KMS-11 (cell line): ENCODE data around the gene CCDC68.

Source experiments
- H2AFZ ChIP-seq: fragments of 200-600 bp; sonication (generic); 2 replicates; pipeline ENCODE4 v1.6.1; 2016; ENCODE audit warnings: antibody characterized with exemption, mixed run types, low read depth
- H3K27ac ChIP-seq: fragments of 200-600 bp; sonication (generic); 2 replicates; pipeline ENCODE4 v1.6.1; 2016; ENCODE audit warnings: mild to moderate bottlenecking, mixed run types
- H3K27me3 ChIP-seq: fragments of 200-600 bp; sonication (generic); 2 replicates; pipeline ENCODE4 v1.6.1; 2017; ENCODE audit warnings: mild to moderate bottlenecking, low read depth, mixed run types, moderate library complexity; ENCODE audit not compliant: insufficient read depth
- H3K36me3 ChIP-seq: fragments of 200-600 bp; sonication (generic); 2 replicates; pipeline ENCODE4 v1.6.1; 2017; ENCODE audit warnings: mild to moderate bottlenecking, mixed run types; ENCODE audit not compliant: insufficient read depth
- H3K4me1 ChIP-seq: fragments of 200-600 bp; sonication (generic); 2 replicates; pipeline ENCODE4 v1.6.1; 2016; ENCODE audit warnings: mild to moderate bottlenecking, low read depth, mixed run types; ENCODE audit not compliant: poor library complexity, severe bottlenecking
- H3K4me2 ChIP-seq: fragments of 200-600 bp; sonication (generic); 2 replicates; pipeline ENCODE4 v1.7.0; 2016; ENCODE audit warnings: mild to moderate bottlenecking, mixed run types
- H3K4me3 ChIP-seq: fragments of 200-600 bp; sonication (generic); IDR thresholded peaks from 2 replicates; pipeline ENCODE4 v1.6.1; 2017; ENCODE audit warnings: low read depth, low read length, mixed read lengths; ENCODE audit not compliant: insufficient read depth
- H3K79me2 ChIP-seq: fragments of 200-600 bp; sonication (generic); 2 replicates; pipeline ENCODE4 v1.6.1; 2016; ENCODE audit warnings: low read depth, mixed run types; ENCODE audit not compliant: insufficient read depth
- H3K9ac ChIP-seq: fragments of 200-600 bp; sonication (generic); 2 replicates; pipeline ENCODE4 v1.6.1; 2016; ENCODE audit warnings: mild to moderate bottlenecking, mixed run types
- H4K20me1 ChIP-seq: fragments of 200-600 bp; sonication (generic); 2 replicates; pipeline ENCODE4 v1.6.1; 2016; ENCODE audit warnings: mild to moderate bottlenecking, mixed run types; ENCODE audit not compliant: insufficient read depth
- CTCF ChIP-seq: fragments of 200-600 bp; sonication (generic); conservative IDR thresholded peaks from 2 replicates; pipeline ENCODE4 v1.6.1; 2017; ENCODE audit warnings: low read depth, mild to moderate bottlenecking, antibody characterized with exemption, low read length, moderate library complexity, mixed read lengths

The CCDC68 gene

GRCh38 chr18:55001394-55002024 lies 42.2 kb upstream of the CCDC68 start:
- no peak overlapping the region for H3K4me2 ChIP-seq
- TF ChIP-seq CTCF = no peak
- H3K79me2 ChIP-seq = no peaks in the 10 kb centered on the region
- H3K9ac ChIP-seq = no peak overlapping the region
- H3K4me3 ChIP-seq = no peak overlapping the region
- H4K20me1 ChIP-seq = no peaks in the 10 kb centered on the region
- H3K4me1 ChIP-seq = no peaks in the 10 kb centered on the region
- no peaks in the 10 kb centered on the region for H3K27me3 ChIP-seq
- no peaks in the 10 kb centered on the region for H3K36me3 ChIP-seq
- no peak overlapping the region for H3K27ac ChIP-seq
- H2AFZ ChIP-seq = no peak overlapping the region

DNA sequence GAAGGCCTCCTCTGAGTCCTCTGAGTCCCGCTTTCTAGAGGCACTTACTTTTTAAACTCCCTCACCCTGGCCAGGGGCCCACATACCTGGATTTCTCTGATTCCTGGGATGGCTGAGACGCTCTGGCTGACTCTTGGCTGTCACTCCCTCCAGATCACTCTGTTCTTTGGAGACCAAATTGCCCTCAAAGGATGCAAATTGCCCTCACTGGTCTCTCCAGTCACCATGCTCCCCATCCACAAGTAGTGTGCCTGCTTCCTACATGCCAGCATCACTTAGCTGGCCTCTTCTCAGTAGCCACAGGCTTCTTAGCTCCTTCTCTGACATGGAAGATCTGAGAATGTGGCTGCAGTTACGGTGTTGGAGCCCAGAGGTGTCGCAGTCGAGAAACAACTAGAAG lies 41.3 kb upstream of the CCDC68 start:
- Histone ChIP-seq H3K27ac (no peak overlapping the region), H3K36me3 (no peaks in the 10 kb centered on the region), H3K9ac (no peak overlapping the region), H3K79me2 (no peaks in the 10 kb centered on the region), H3K4me3 (no peak overlapping the region), H3K4me1 (no peaks in the 10 kb centered on the region), H3K27me3 (no peaks in the 10 kb centered on the region), H4K20me1 (no peaks in the 10 kb centered on the region), H2AFZ (no peak overlapping the region), H3K4me2 (no peak overlapping the region)
- no peak for TF ChIP-seq CTCF

GRCh38 chr18:54999016-54999415 lies 39.8 kb upstream of the CCDC68 start:
- H2AFZ ChIP-seq = no peak overlapping the region
- H3K4me1 ChIP-seq = no peaks in the 10 kb centered on the region
- no peak overlapping the region for H3K27ac ChIP-seq
- no peaks in the 10 kb centered on the region for H3K36me3 ChIP-seq
- no peaks in the 10 kb centered on the region for H3K79me2 ChIP-seq
- H3K4me2 ChIP-seq = no peak overlapping the region
- no peaks in the 10 kb centered on the region for H3K27me3 ChIP-seq
- no peak overlapping the region for H3K9ac ChIP-seq
- TF ChIP-seq CTCF = no peak
- H3K4me3 ChIP-seq = no peak overlapping the region
- no peaks in the 10 kb centered on the region for H4K20me1 ChIP-seq

DNA sequence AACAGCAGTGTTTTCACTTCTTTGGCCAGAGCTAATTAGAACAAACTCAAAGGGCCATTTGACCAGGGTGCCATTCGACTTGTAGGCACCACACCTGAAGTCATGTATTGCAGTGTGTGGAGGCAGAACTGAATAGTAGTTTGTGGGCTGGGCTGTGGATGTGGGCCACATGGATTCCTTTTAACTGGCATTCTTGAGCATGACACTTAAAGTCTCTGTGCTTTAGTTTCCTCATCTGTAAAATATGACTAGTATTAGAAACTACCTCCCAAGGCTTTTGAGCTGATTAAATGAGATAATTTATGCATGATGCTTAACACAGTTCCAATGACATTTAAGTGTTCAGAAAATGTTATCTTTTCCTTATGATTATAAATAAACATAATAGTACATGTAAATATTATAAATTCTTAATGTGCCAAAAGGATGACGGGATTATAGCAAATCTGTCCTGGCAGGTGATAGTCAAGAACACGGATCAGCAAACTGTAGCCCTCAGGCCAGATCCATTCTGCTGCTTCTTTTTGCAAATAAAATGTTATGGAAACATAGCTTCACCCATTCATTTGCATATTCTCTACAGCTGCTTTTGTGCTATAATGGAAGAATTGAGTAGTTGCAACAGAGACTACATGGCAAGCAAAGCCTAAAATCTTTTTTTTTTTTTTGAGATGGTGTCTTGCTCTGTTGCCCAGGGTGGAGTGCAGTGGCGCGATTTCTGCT lies 36.3 kb upstream of the CCDC68 start:
- Histone ChIP-seq H3K27me3 (no peaks in the 10 kb centered on the region), H4K20me1 (no peaks in the 10 kb centered on the region), H3K4me3 (no peak overlapping the region), H3K4me1 (no peaks in the 10 kb centered on the region), H3K36me3 (no peaks in the 10 kb centered on the region), H3K27ac (no peak overlapping the region), H2AFZ (no peak overlapping the region), H3K4me2 (no peak overlapping the region), H3K9ac (no peak overlapping the region), H3K79me2 (no peaks in the 10 kb centered on the region)
- no peak for TF ChIP-seq CTCF
